ENCODE data around the gene PPP2R3B.

Gene PPP2R3B

GRCh38 chrX:370963-371745 is 15.6 kb downstream of the PPP2R3B start:
- no peak for DNase-seq (ENCODE audit: low spot score)

GRCh38 chrX:370244-370962 is 16.3 kb downstream of the PPP2R3B start:
- DNase-seq (ENCODE audit: low spot score) = no peak

GRCh38 chrX:369563-370101 is 17.1 kb downstream of the PPP2R3B start:
- DNase-seq (ENCODE audit: low spot score) = no peak

- DNase-seq (ENCODE audit: low spot score) = no peak
Measured at GRCh38 chrX:368811-369562, 17.7 kb downstream of the PPP2R3B start.

- DNase-seq (ENCODE audit: low spot score) = no peak
Measured at GRCh38 chrX:367866-368265, 18.8 kb downstream of the PPP2R3B start.

- no peak for DNase-seq (ENCODE audit: low spot score)
Measured at GRCh38 chrX:367349-367748, 19.4 kb downstream of the PPP2R3B start.

GRCh38 chrX:363621-364375 is 22.9 kb downstream of the PPP2R3B start:
- no peak for DNase-seq (ENCODE audit: low spot score)

GRCh38 chrX:362937-363620 is 23.6 kb downstream of the PPP2R3B start:
- no peak for DNase-seq (ENCODE audit: low spot score)

GRCh38 chrX:362351-362750 is 24.4 kb downstream of the PPP2R3B start:
- DNase-seq (ENCODE audit: low spot score) = no peak

- no peak for DNase-seq (ENCODE audit: low spot score)
Measured at GRCh38 chrX:361231-362145, 25.2 kb downstream of the PPP2R3B start.

- DNase-seq (ENCODE audit: low spot score) = no peak
Measured at GRCh38 chrX:360496-361150, 26.1 kb downstream of the PPP2R3B start.

GRCh38 chrX:358651-359143 is 28.0 kb downstream of the PPP2R3B start:
- no peak for DNase-seq (ENCODE audit: low spot score)

- peak; percentile 55 for DNase-seq (ENCODE audit: low spot score)
Measured at GRCh38 chrX:357693-358471, 28.8 kb downstream of the PPP2R3B start.

GRCh38 chrX:357035-357692 is 29.5 kb downstream of the PPP2R3B start:
- DNase-seq (ENCODE audit: low spot score) = no peak

GRCh38 chrX:356385-357034 is 30.2 kb downstream of the PPP2R3B start:
- peak; percentile 31 for DNase-seq (ENCODE audit: low spot score)

- DNase-seq (ENCODE audit: low spot score) = no peak
Measured at GRCh38 chrX:355329-356050, 31.2 kb downstream of the PPP2R3B start.

All from kidney tubule cell (primary cell).